ENCODE measurements around the gene UVRAG. TPM values are rescaled to one million over a fixed set of nuclear protein-coding genes. Genes with fewer than 3 reads are reported as not detected.

UVRAG gene
- total RNA-seq, 1 donor from 2014 or later: 17.8 TPM

GRCh38 chr11:76025817-76026216 lies 210.8 kb downstream of the UVRAG start:
- Mint-ChIP-seq H3K27me3 (ENCODE audit: unreplicated experiment) (no peaks in the 10 kb centered on the region), H3K36me3 (ENCODE audit: unreplicated experiment) (peaks cover 14% of the 10 kb centered on the region), H3K4me3 (ENCODE audit: unreplicated experiment) (no peak overlapping the region), H3K4me1 (ENCODE audit: low read depth, unreplicated experiment) (peaks cover 2% of the 10 kb centered on the region), H3K9me3 (ENCODE audit: unreplicated experiment) (peaks cover under 1% of the 10 kb centered on the region), H3K27ac (ENCODE audit: unreplicated experiment) (no peak overlapping the region)
- no peak for DNase-seq
- no peak for TF ChIP-seq CTCF (IDR thresholded peaks at IDR 0.05; ENCODE audit: partially characterized antibody, unreplicated experiment)

- Mint-ChIP-seq H3K9me3 (ENCODE audit: unreplicated experiment) (no peaks in the 10 kb centered on the region), H3K4me1 (ENCODE audit: low read depth, unreplicated experiment) (peaks cover 7% of the 10 kb centered on the region), H3K4me3 (ENCODE audit: unreplicated experiment) (no peak overlapping the region), H3K36me3 (ENCODE audit: unreplicated experiment) (peaks cover 14% of the 10 kb centered on the region), H3K27me3 (ENCODE audit: unreplicated experiment) (no peaks in the 10 kb centered on the region), H3K27ac (ENCODE audit: unreplicated experiment) (no peak overlapping the region)
- no peak for TF ChIP-seq CTCF (IDR thresholded peaks at IDR 0.05; ENCODE audit: partially characterized antibody, unreplicated experiment)
- DNase-seq: no peak
Observed at GRCh38 chr11:76026281-76026680, 211.3 kb downstream of the UVRAG start.

DNA sequence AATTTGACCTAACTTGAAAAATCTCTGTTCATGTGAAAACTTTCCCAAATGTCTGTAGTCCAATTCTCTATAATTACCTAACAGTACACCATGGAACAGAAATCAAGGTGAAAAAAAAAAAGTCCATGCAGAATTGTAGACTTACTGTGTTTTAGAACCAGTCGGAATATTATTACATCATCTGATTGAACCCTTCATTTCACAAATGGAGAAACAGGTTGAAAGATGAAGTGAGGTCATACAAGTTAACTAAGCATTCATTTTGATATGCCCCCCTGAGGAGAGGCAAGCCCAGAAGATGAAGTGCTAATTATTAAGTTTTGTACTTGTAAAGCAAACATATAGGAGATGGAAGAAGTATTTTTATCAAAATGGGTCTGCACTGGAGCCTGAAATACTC lies 211.9 kb downstream of the UVRAG start:
- Mint-ChIP-seq H3K4me3 (ENCODE audit: unreplicated experiment) (no peak overlapping the region), H3K27ac (ENCODE audit: unreplicated experiment) (no peak overlapping the region), H3K27me3 (ENCODE audit: unreplicated experiment) (no peaks in the 10 kb centered on the region)

DNA sequence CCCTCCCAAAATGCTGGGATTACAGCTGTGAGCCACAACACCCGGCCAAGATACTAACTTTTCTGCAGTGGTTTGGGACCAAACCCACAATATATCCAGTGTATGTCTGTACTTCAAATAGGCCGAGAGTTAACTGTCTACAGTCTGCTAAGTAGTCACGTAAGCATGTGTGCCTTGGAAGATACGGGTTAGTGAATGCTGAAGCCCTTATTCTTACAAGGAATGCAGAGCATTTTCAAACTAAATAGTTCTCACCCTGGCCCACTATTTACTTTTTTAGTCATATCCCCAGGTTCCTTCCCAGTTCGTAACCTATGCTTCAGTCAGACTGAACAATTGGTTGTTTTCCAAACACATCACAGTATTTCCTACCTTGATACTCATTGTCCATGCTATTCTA lies 215.3 kb downstream of the UVRAG start:
- no peak for DNase-seq

More for the DNA sequence above, 211.9 kb downstream of the UVRAG start:
- no peak for DNase-seq
- H3K9me3 Mint-ChIP-seq (ENCODE audit: unreplicated experiment): no peaks in the 10 kb centered on the region
- peaks cover 10% of the 10 kb centered on the region for H3K4me1 Mint-ChIP-seq (ENCODE audit: low read depth, unreplicated experiment)
- peaks cover 14% of the 10 kb centered on the region for H3K36me3 Mint-ChIP-seq (ENCODE audit: unreplicated experiment)
- no peak for TF ChIP-seq CTCF (IDR thresholded peaks at IDR 0.05; ENCODE audit: partially characterized antibody, unreplicated experiment)

More for the DNA sequence above, 215.3 kb downstream of the UVRAG start:
- H3K4me1 Mint-ChIP-seq (ENCODE audit: low read depth, unreplicated experiment): peaks cover 11% of the 10 kb centered on the region
- H3K4me3 Mint-ChIP-seq (ENCODE audit: unreplicated experiment): no peak overlapping the region
- no peak overlapping the region for H3K27ac Mint-ChIP-seq (ENCODE audit: unreplicated experiment)
- H3K36me3 Mint-ChIP-seq (ENCODE audit: unreplicated experiment): peaks cover 14% of the 10 kb centered on the region
- H3K27me3 Mint-ChIP-seq (ENCODE audit: unreplicated experiment): no peaks in the 10 kb centered on the region
- TF ChIP-seq CTCF (IDR thresholded peaks at IDR 0.05; ENCODE audit: partially characterized antibody, unreplicated experiment): no peak
- no peaks in the 10 kb centered on the region for H3K9me3 Mint-ChIP-seq (ENCODE audit: unreplicated experiment)

All from glutamatergic neuron (in vitro differentiated cells).